ENCODE measurements around the gene GDI2.
"Not testable (repeated sequence)": the region's sequence is repeated elsewhere in the genome, so short reads cannot be mapped to it uniquely, and the experiment has no call there.

DNA sequence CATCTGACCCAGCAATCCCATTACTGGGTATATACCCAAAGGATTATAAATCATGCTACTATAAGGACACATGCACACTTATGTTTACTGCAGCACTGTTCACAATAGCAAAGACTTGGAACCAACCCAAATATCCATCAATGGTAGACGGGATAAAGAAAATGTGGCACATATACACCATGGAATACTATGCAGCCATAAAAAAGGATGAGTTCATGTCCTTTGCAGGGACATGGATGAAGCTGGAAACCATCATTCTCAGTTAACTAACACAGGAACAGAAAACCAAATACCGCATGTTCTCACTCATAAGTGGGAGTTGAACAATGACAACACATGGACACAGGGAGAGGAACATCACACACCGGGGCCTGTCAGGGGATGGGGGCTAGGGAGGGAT is 35.5 kb downstream of the GDI2 start:
- TF ChIP-seq, protein P1, sequence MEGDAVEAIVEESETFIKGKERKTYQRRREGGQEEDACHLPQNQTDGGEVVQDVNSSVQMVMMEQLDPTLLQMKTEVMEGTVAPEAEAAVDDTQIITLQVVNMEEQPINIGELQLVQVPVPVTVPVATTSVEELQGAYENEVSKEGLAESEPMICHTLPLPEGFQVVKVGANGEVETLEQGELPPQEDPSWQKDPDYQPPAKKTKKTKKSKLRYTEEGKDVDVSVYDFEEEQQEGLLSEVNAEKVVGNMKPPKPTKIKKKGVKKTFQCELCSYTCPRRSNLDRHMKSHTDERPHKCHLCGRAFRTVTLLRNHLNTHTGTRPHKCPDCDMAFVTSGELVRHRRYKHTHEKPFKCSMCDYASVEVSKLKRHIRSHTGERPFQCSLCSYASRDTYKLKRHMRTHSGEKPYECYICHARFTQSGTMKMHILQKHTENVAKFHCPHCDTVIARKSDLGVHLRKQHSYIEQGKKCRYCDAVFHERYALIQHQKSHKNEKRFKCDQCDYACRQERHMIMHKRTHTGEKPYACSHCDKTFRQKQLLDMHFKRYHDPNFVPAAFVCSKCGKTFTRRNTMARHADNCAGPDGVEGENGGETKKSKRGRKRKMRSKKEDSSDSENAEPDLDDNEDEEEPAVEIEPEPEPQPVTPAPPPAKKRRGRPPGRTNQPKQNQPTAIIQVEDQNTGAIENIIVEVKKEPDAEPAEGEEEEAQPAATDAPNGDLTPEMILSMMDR (IDR thresholded peaks at IDR 0.05), result not testable (repeated sequence)
- not testable (repeated sequence) for TF ChIP-seq POLR2AphosphoS5, POLR2A, EP300 (IDR thresholded peaks at IDR 0.05)

Data from upper lobe of left lung (tissue), 4 donors.